Lower lobe of right lung (tissue), 2 donors: Measurements from ENCODE around the gene KIF3B. TPM values are rescaled to one million over a fixed set of nuclear protein-coding genes. Genes with fewer than 3 reads are reported as not detected.
"Not testable (repeated sequence)": the region's sequence is repeated elsewhere in the genome, so short reads cannot be mapped to it uniquely, and the experiment has no call there.

ENCODE experiments used
- ATAC-seq, 2 donors: fragments of 200-7000 bp; cut with Tn5 transposase; one replicate each; pipeline ENCODE4 v1.9.1; 2020 to 2022; ENCODE audit warnings: mild to moderate bottlenecking in 2 of 2, moderate library complexity in 2 of 2
- DNase-seq: peaks from one replicate; pipeline ENCODE4 v3.0.0-alpha.2; 2020
- H3K27ac ChIP-seq: fragments of 200-600 bp; one replicate; pipeline ENCODE4 v1.8.0; 2022
- H3K27me3 ChIP-seq: fragments of 200-600 bp; one replicate; pipeline ENCODE4 v1.8.0; 2022; ENCODE audit warnings: low read depth
- H3K36me3 ChIP-seq: fragments of 200-600 bp; one replicate; pipeline ENCODE4 v1.8.0; 2022; ENCODE audit warnings: mild to moderate bottlenecking
- H3K4me1 ChIP-seq: fragments of 200-600 bp; one replicate; pipeline ENCODE4 v1.8.0; 2022
- H3K4me3 ChIP-seq: fragments of 200-600 bp; one replicate; pipeline ENCODE4 v1.8.0; 2022; ENCODE audit warnings: mild to moderate bottlenecking
- H3K9me3 ChIP-seq: fragments of 200-600 bp; one replicate; pipeline ENCODE4 v1.8.0; 2022
- intact Hi-C: fragments of 100-400 bp; cut with DNase I; formaldehyde crosslinking; loops from one replicate; pipeline ENCODE4 v1.11.0; 2022
- total RNA-seq: library from RNA; stranded (reverse); fragmentation: NEBNext Ultra II Directional; extraction: Animal tissue kit (Norgen Biotek cat#: 25700); gene quantifications from one replicate; pipeline ENCODE4 v1.2.1, GENCODE V29; 2021
- TF ChIP-seq, protein P1 (sequence below): fragments of 200-600 bp; IDR thresholded peaks from one replicate; pipeline ENCODE4 v1.8.0; 2022; ENCODE audit warnings: antibody characterized with exemption, mild to moderate bottlenecking
- donor health status: DM: no; HTN: yes; CAD: no; lungs with severe emphysema.

KIF3B gene
- total RNA-seq, 1 donor from 2014 or later: 28.0 TPM

DNA sequence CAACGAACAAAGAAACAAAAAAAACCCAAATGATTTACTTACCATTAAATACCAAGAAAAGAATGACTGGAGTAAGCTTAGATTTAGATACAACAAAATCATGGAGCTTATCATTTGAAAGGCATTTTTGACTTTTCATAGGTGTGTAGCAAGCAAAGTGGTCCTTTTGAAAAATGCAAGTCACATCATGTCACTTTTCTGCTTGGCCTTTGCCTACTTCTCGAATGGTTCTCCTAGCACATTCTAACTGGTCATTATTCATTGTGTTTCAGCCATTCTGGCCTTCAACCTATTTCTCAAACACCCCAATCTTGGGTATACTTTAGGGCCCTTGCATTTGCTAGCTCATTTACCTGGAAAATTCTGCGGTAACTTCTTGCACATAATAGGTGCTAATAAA, 103.3 kb downstream of the KIF3B start:
- Histone ChIP-seq H3K4me1 (peaks cover 13% of the 10 kb centered on the region), H3K27ac (no peak overlapping the region), H3K4me3 (no peak overlapping the region), H3K9me3 (no peaks in the 10 kb centered on the region), H3K27me3 (no peaks in the 10 kb centered on the region), H3K36me3 (peaks cover 25% of the 10 kb centered on the region)
- TF ChIP-seq, protein P1, sequence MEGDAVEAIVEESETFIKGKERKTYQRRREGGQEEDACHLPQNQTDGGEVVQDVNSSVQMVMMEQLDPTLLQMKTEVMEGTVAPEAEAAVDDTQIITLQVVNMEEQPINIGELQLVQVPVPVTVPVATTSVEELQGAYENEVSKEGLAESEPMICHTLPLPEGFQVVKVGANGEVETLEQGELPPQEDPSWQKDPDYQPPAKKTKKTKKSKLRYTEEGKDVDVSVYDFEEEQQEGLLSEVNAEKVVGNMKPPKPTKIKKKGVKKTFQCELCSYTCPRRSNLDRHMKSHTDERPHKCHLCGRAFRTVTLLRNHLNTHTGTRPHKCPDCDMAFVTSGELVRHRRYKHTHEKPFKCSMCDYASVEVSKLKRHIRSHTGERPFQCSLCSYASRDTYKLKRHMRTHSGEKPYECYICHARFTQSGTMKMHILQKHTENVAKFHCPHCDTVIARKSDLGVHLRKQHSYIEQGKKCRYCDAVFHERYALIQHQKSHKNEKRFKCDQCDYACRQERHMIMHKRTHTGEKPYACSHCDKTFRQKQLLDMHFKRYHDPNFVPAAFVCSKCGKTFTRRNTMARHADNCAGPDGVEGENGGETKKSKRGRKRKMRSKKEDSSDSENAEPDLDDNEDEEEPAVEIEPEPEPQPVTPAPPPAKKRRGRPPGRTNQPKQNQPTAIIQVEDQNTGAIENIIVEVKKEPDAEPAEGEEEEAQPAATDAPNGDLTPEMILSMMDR: no peak
- no peak for DNase-seq
- intact Hi-C loops: no loop called here
- no peak for ATAC-seq

DNA sequence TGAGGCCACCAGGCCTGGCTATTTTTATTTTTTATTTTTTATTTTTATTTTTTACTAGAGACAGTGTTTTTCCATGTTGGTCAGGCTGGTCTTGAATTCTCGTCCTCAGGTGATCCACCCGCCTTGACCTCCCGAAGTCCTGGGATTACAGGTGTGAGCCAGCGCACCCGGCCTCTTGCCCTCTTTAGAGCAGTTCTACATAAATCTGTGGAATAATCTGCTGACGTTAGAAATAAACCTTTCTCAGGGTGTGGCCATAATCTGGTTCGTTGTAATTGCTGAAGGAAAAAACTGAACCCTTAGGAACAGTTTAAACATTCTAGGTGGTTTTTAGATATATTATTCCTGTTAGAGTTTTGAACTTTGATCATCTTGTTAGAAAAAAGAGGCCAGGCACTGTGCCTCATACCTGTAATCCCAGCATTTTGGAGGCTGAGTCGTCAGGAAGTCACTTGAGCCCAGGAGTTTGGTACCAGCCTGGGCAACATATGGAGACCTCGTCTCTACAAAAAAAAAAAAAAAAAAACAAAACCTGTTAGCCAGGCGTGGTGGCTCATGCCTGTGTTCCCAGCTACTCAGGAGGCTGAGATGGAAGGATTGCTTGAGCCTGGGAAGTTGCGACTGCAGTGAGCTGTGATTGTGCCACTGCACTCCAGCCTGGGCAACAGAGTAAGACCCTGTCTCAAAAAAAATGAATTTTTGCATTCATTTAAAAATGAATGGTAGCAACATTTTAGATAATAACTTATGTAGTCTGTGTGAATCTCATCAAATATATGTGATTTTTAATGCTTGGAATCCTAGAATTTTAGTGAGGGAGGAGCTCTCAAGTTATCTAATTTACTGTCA, 104.9 kb downstream of the KIF3B start:
- Histone ChIP-seq H3K27me3 (no peaks in the 10 kb centered on the region), H3K9me3 (no peaks in the 10 kb centered on the region), H3K4me1 (peaks cover 27% of the 10 kb centered on the region), H3K4me3 (no peak overlapping the region), H3K27ac (no peak overlapping the region), H3K36me3 (peaks cover 15% of the 10 kb centered on the region)
- TF ChIP-seq, protein P1: no peak
- DNase-seq (no peak), ATAC-seq (no peak)
- intact Hi-C loops: no loop called here

DNA sequence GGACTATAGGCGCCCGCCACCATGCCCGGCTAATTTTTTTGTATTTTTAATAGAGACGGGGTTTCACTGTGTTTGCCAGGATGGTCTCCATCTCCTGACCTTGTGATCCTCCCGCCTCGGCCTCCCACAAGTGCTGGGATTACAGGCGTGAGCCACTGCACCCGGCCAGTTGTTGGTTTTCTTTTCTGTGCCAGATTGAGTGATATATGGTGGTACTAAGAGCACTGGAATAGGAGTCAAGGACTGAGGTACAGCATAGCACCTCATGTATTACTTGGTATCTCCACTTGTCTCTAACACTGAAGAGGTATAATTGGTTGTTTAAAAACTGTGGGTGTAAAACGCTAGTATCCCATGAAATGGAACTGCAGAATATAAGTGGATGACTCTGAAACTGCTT, 106.0 kb downstream of the KIF3B start:
- H3K27ac ChIP-seq, H3K4me3 ChIP-seq, intact Hi-C loops: not testable (repeated sequence)

More for the DNA sequence above, 106.0 kb downstream of the KIF3B start:
- not testable (repeated sequence) for H3K9me3 ChIP-seq, H3K27me3 ChIP-seq, ATAC-seq, DNase-seq
- peaks cover 27% of the 10 kb centered on the region for H3K4me1 ChIP-seq
- H3K36me3 ChIP-seq: peaks cover 10% of the 10 kb centered on the region

Other genes with a start within 250 kb of the KIF3B start
- 99.9 TPM for gene HCK, start 225.4 kb upstream of the KIF3B start, total RNA-seq
- gene TM9SF4, start 167.9 kb upstream of the KIF3B start, total RNA-seq: 49.7 TPM
- 17.6 TPM for gene PLAGL2, start 69.9 kb upstream of the KIF3B start, total RNA-seq
- 26.1 TPM for gene POFUT1, start 69.8 kb upstream of the KIF3B start, total RNA-seq
- 71.9 TPM for gene ASXL1, start 80.7 kb downstream of the KIF3B start, total RNA-seq